K562 (cell line): ENCODE data around the gene TNP1. TPM values are rescaled to one million over a fixed set of nuclear protein-coding genes. Genes with fewer than 3 reads are reported as not detected.

Experiments used
- ATAC-seq: fragments of 200-7000 bp; cut with Tn5 transposase; 3 replicates; pipeline ENCODE4 v1.9.1; 2020; ENCODE audit warnings: moderate library complexity
- BruUV-seq: library from RNA; stranded (reverse); fragments of 400-500 nt; replicated peaks from 2 replicates; lab custom pipeline; 2021; lab: Mats Ljungman, UMichigan
- CTCF ChIA-PET: fragments of 300-600 bp; formaldehyde crosslinking; extraction: SDS; loops from one replicate; lab custom pipeline; 2021; ENCODE audit warnings: low intra/inter-chr PET ratio; lab: Yijun Ruan, JAX
- POLR2A ChIA-PET: fragments of 300-600, 350-650 bp; sonication (Branson Sonifier 250); formaldehyde crosslinking; extraction: SDS; loops from one replicate; lab custom pipeline; 2021; ENCODE audit warnings: antibody characterized with exemption, inconsistent platforms; lab: Yijun Ruan, JAX
- DNase-seq, 4 experiments: peaks; one replicate each; pipeline versions ENCODE4 v3.0.0 to v3.0.0-alpha.2; 2011 to 2018; ENCODE audit warnings: low spot score in 3 of 4, mixed read lengths in 3 of 4; ENCODE audit errors: extremely low read depth in 1 of 4
- FAIRE-seq: peaks from 2 replicates; lab custom pipeline; 2011; peaks lifted over from hg19 to GRCh38; lab: Jason Lieb, UNC
- H2AFZ ChIP-seq: 2 replicates; pipeline ENCODE4 v1.6.0; 2011; ENCODE audit warnings: low read depth, low read length, control low read depth, inconsistent platforms
- H3K27ac ChIP-seq: fragments of 200-600 bp; 3 replicates; pipeline ENCODE4 v1.8.0; 2011; ENCODE audit warnings: low read depth, mild to moderate bottlenecking, control low read depth, inconsistent platforms, low read length, moderate library complexity, mixed read lengths; ENCODE audit errors: extremely low read depth
- H3K27me3 ChIP-seq, 2 experiments: fragments of 300-600 bp in 1 of 2; 2 replicates in 1 of 2; 3 replicates in 1 of 2; pipeline versions ENCODE4 v1.6.0 to v1.8.0; 2011; ENCODE audit warnings: inconsistent platforms in 2 of 2, low read length in 2 of 2, mild to moderate bottlenecking in 1 of 2, mixed read lengths in 1 of 2, moderate library complexity in 1 of 2; ENCODE audit not compliant: control insufficient read depth in 2 of 2, insufficient read depth in 2 of 2
- H3K36me3 ChIP-seq: fragments of 300-600 bp; 3 replicates; pipeline ENCODE4 v1.8.0; 2011; ENCODE audit warnings: mild to moderate bottlenecking, low read length, inconsistent platforms; ENCODE audit not compliant: control insufficient read depth, insufficient read depth
- H3K4me1 ChIP-seq, 2 experiments: fragments of 200-600 bp in 1 of 2; replicated peaks in 1 of 2; 2 replicates in 1 of 2; 3 replicates in 1 of 2; pipeline versions ENCODE4 v1.5.1 to v1.8.0; 2011; ENCODE audit warnings: inconsistent platforms in 2 of 2, low read length in 2 of 2, mild to moderate bottlenecking in 1 of 2, mixed read lengths in 1 of 2, moderate library complexity in 1 of 2; ENCODE audit not compliant: control insufficient read depth in 2 of 2, insufficient read depth in 2 of 2
- H3K4me2 ChIP-seq: 2 replicates; pipeline ENCODE4 v1.6.1; 2011; ENCODE audit warnings: low read length, control low read depth, inconsistent platforms, mixed read lengths; ENCODE audit not compliant: insufficient read depth
- H3K4me3 ChIP-seq: fragments of 200-600 bp; sonication (generic), shearing (Covaris generic); 2 replicates; pipeline ENCODE4 v1.5.1; 2016; ENCODE audit warnings: control low read depth, inconsistent platforms
- H3K79me2 ChIP-seq: fragments of 200-600 bp; 3 replicates; pipeline ENCODE4 v1.8.0; 2011; ENCODE audit warnings: low read length, inconsistent platforms; ENCODE audit not compliant: control insufficient read depth, insufficient read depth
- H3K9ac ChIP-seq, 2 experiments: 2 replicates each; pipeline versions ENCODE4 v1.6.0 to v1.6.1; 2011; ENCODE audit warnings: low read depth in 2 of 2, low read length in 2 of 2, control low read depth in 1 of 2, inconsistent platforms in 1 of 2, mild to moderate bottlenecking in 1 of 2, mixed read lengths in 1 of 2; ENCODE audit not compliant: insufficient read depth in 1 of 2
- H3K9me1 ChIP-seq: one replicate; pipeline ENCODE4 v1.6.0; 2011; ENCODE audit warnings: inconsistent platforms, mild to moderate bottlenecking, low read length, moderate library complexity; ENCODE audit not compliant: control insufficient read depth, insufficient read depth
- H3K9me3 ChIP-seq: replicated peaks from 2 replicates; pipeline ENCODE4 v1.5.1; 2011; ENCODE audit warnings: low read depth, low read length, inconsistent platforms; ENCODE audit not compliant: control insufficient read depth, insufficient read depth
- H4K20me1 ChIP-seq: replicated peaks from 2 replicates; pipeline ENCODE4 v1.6.1; 2011; ENCODE audit warnings: low read length, inconsistent platforms, mixed read lengths; ENCODE audit not compliant: control insufficient read depth, insufficient read depth
- MEIS2 ChIP-seq: fragments of 450-650 bp; IDR thresholded peaks from 2 replicates; pipeline ENCODE4 v1.6.1; 2014; ENCODE audit warnings: mild to moderate bottlenecking; ENCODE audit not compliant: partially characterized antibody
- NR0B1 ChIP-seq: fragments of 450-650 bp; IDR thresholded peaks from one replicate; pipeline ENCODE4 v1.6.1; 2018; ENCODE audit warnings: mild to moderate bottlenecking, moderate library complexity; ENCODE audit not compliant: partially characterized antibody
- PBX2 ChIP-seq, 2 experiments: IDR thresholded peaks in 1 of 2; conservative IDR thresholded peaks in 1 of 2; 2 replicates each; pipeline ENCODE4 v1.6.1; 2016; ENCODE audit warnings: low read depth in 2 of 2, mild to moderate bottlenecking in 1 of 2, missing compliant biosample characterization in 1 of 2, missing genetic modification characterization in 1 of 2, moderate library complexity in 1 of 2
- WGBS: fragments of 100-300 bp; shearing (Covaris generic); methylation state at CpG from one replicate; pipeline ENCODE4 v1.1.6; 2016; ENCODE audit warnings: low coverage, mixed read lengths; ENCODE audit not compliant: insufficient coverage; ENCODE audit errors: missing lambda C conversion rate; 5-methylcytosine and 5-hydroxymethylcytosine counted together
- in situ Hi-C: fragments of 300-500 bp; cut with MboI; formaldehyde crosslinking; loops from 4 replicates; pipeline ENCODE4 v1.15.0; 2018; ENCODE audit warnings: inconsistent platforms, mixed read lengths
- intact Hi-C: fragments of 100-400 bp; cut with micrococcal nuclease; formaldehyde crosslinking; loops from 2 replicates; pipeline ENCODE4 v1.14.2; 2022
- polyA plus RNA-seq, 8 experiments: library from polyadenylated mRNA; depleted of rRNA in 4 of 8; stranded (reverse) in 5 of 8; unstranded in 3 of 8; fragments of >200 nt; fragmentation: Nextera tagmentation in 2 of 8; fragmentation: Illumina TruSeq in 1 of 8; extraction: Ambion mirVana in 2 of 8; extraction: Trizol in 1 of 8; gene quantifications; 2 replicates each; pipeline versions ENCODE4 v1.2.1 to v1.2.3, GENCODE V29; 2011 to 2014; ENCODE audit warnings: inconsistent platforms in 1 of 8, missing spikeins in 1 of 8
- total RNA-seq, 7 experiments: library from RNA; depleted of rRNA in 6 of 7; stranded (reverse); fragments of >200 nt in 6 of 7; fragmentation: Illumina TruSeq in 2 of 7; extraction: Trizol in 2 of 7; gene quantifications; 2 replicates each; pipeline versions ENCODE4 v1.2.1 to v1.2.3, GENCODE V29; 2011 to 2021; ENCODE audit warnings: low replicate concordance in 1 of 7

The TNP1 gene
- total and polyA plus RNA-seq, 9 of the 15 experiments (the other 6 are each of a cell fraction or from before 2014, with no cell fraction given): not detected

GRCh38 chr2:216860426-216861137 lies 718 bp upstream of the TNP1 start:
- ChIA-PET POLR2A (no interaction called here), CTCF (no interaction called here)
- TF ChIP-seq PBX2 (CRISPR knock-in tag; IDR thresholded peaks at IDR 0.05; ENCODE audit: low read depth) (no peak), PBX2 (tag; conservative IDR thresholded peaks at IDR 0.05; ENCODE audit: low read depth) (peak; percentile 81), NR0B1 (no peak), MEIS2 (peak; percentile 25)
- Histone ChIP-seq H3K4me1 (peaks cover 2 to 23% of the 10 kb centered on the region in 2 experiments; a peak in 3 of 5 replicates), H3K27ac (no peak overlapping the region), H2AFZ (no peak overlapping the region), H3K27me3 (no peaks in the 10 kb centered on the region), H3K79me2 (no peaks in the 10 kb centered on the region), H3K9ac (no peak overlapping the region), H3K4me2 (no peak overlapping the region), H3K36me3 (no peaks in the 10 kb centered on the region), H4K20me1 (no peaks in the 10 kb centered on the region), H3K9me3 (no peaks in the 10 kb centered on the region), H3K9me1 (no peaks in the 10 kb centered on the region), H3K4me3 (no peak overlapping the region)
- intact Hi-C loops: no loop called here
- in situ Hi-C loops: no loop called here
- no peak for FAIRE-seq
- ATAC-seq: no peak
- no TSS peak for BruUV-seq
- no peak for DNase-seq
- 17% methylated on average over 2 of the region's 2 CpGs for WGBS
